AG04450 (cell line): ENCODE data around the gene PTPRD. TPM values are rescaled to one million over a fixed set of nuclear protein-coding genes. Genes with fewer than 3 reads are reported as not detected.

ENCODE experiments used
- CTCF ChIA-PET: fragments of 300-600, 350-600 bp; formaldehyde crosslinking; extraction: SDS; loops from one replicate; lab custom pipeline; 2022; ENCODE audit warnings: antibody characterized with exemption, inconsistent platforms; lab: Charles Lee
- POLR2A ChIA-PET: fragments of 350-600 bp; formaldehyde crosslinking; extraction: SDS; loops from one replicate; lab custom pipeline; 2021; ENCODE audit warnings: antibody characterized with exemption, inconsistent platforms; lab: Yijun Ruan, JAX
- DNase-seq: peaks from one replicate; pipeline ENCODE4 v3.0.0-alpha.2; 2011; ENCODE audit warnings: low read depth, low spot score
- H3K27ac ChIP-seq: one replicate; pipeline ENCODE4 v1.5.1; 2012; ENCODE audit warnings: low read depth, low read length, control low read depth
- H3K27me3 ChIP-seq: one replicate; pipeline ENCODE4 v1.6.0; 2012; ENCODE audit warnings: low read length; ENCODE audit not compliant: control insufficient read depth, insufficient read depth
- H3K4me3 ChIP-seq: 2 replicates; pipeline ENCODE4 v1.5.1; 2011; ENCODE audit warnings: mild to moderate bottlenecking, low read depth, low read length, control low read depth
- H3K9me3 ChIP-seq: 2 replicates; pipeline ENCODE4 v1.5.1; 2012; ENCODE audit warnings: low read length; ENCODE audit not compliant: control insufficient read depth, insufficient read depth
- CTCF ChIP-seq: IDR thresholded peaks from 2 replicates; pipeline ENCODE4 v1.5.1; 2011; ENCODE audit warnings: low read depth, low read length, control low read depth, inconsistent platforms
- polyA plus RNA-seq: library from polyadenylated mRNA; depleted of rRNA; stranded (reverse); fragments of >200 nt; gene quantifications from 2 replicates; pipeline ENCODE4 v1.2.3, GENCODE V29; 2011

The PTPRD gene
- polyA plus RNA-seq, 1 experiment = 0.19 TPM

- no peak overlapping the region for H3K4me3 ChIP-seq
- CTCF ChIA-PET = interaction anchor here (0.6 kb wide), 1 partner anchor 68 kb away, joined by 5 read pairs; no protein-coding TSS in a partner anchor
- TF ChIP-seq CTCF = no peak
- H3K9me3 ChIP-seq = peaks cover 30% of the 10 kb centered on the region
- H3K27ac ChIP-seq = no peak overlapping the region
- DNase-seq = no peak
- POLR2A ChIA-PET = no interaction called here
- H3K27me3 ChIP-seq = no peaks in the 10 kb centered on the region
These were observed 1055.7 kb downstream of the PTPRD start for GRCh38 chr9:9556865-9557803.

- ChIA-PET CTCF (no interaction called here), POLR2A (no interaction called here)
- TF ChIP-seq CTCF = no peak
- no peak overlapping the region for H3K4me3 ChIP-seq
- no peaks in the 10 kb centered on the region for H3K27me3 ChIP-seq
- DNase-seq = no peak
- H3K27ac ChIP-seq = no peak overlapping the region
- H3K9me3 ChIP-seq = peaks cover 2% of the 10 kb centered on the region; the same call in 1 of the 2 replicates
These were observed 1060.1 kb downstream of the PTPRD start for GRCh38 chr9:9552665-9553064.

GRCh38 chr9:9538766-9539165 is 1074.0 kb downstream of the PTPRD start:
- ChIA-PET POLR2A (no interaction called here), CTCF (no interaction called here)
- H3K27ac ChIP-seq = no peak overlapping the region
- no peak overlapping the region for H3K4me3 ChIP-seq
- no peaks in the 10 kb centered on the region for H3K27me3 ChIP-seq
- DNase-seq = no peak
- TF ChIP-seq CTCF = no peak
- H3K9me3 ChIP-seq = no peaks in the 10 kb centered on the region

GRCh38 chr9:9538356-9538755 is 1074.4 kb downstream of the PTPRD start:
- no peak for TF ChIP-seq CTCF
- DNase-seq = no peak
- H3K4me3 ChIP-seq = no peak overlapping the region
- no peaks in the 10 kb centered on the region for H3K27me3 ChIP-seq
- no peaks in the 10 kb centered on the region for H3K9me3 ChIP-seq
- ChIA-PET CTCF (no interaction called here), POLR2A (no interaction called here)
- no peak overlapping the region for H3K27ac ChIP-seq

GRCh38 chr9:9536523-9536922 is 1076.3 kb downstream of the PTPRD start:
- H3K27me3 ChIP-seq = no peaks in the 10 kb centered on the region
- no peaks in the 10 kb centered on the region for H3K9me3 ChIP-seq
- ChIA-PET POLR2A (no interaction called here), CTCF (no interaction called here)
- H3K4me3 ChIP-seq = no peak overlapping the region
- no peak for DNase-seq
- H3K27ac ChIP-seq = no peak overlapping the region
- no peak for TF ChIP-seq CTCF
